ENCODE measurements around the gene MIOS.
"Not testable (repeated sequence)": the region's sequence is repeated elsewhere in the genome, so short reads cannot be mapped to it uniquely, and the experiment has no call there.

The MIOS gene

DNA sequence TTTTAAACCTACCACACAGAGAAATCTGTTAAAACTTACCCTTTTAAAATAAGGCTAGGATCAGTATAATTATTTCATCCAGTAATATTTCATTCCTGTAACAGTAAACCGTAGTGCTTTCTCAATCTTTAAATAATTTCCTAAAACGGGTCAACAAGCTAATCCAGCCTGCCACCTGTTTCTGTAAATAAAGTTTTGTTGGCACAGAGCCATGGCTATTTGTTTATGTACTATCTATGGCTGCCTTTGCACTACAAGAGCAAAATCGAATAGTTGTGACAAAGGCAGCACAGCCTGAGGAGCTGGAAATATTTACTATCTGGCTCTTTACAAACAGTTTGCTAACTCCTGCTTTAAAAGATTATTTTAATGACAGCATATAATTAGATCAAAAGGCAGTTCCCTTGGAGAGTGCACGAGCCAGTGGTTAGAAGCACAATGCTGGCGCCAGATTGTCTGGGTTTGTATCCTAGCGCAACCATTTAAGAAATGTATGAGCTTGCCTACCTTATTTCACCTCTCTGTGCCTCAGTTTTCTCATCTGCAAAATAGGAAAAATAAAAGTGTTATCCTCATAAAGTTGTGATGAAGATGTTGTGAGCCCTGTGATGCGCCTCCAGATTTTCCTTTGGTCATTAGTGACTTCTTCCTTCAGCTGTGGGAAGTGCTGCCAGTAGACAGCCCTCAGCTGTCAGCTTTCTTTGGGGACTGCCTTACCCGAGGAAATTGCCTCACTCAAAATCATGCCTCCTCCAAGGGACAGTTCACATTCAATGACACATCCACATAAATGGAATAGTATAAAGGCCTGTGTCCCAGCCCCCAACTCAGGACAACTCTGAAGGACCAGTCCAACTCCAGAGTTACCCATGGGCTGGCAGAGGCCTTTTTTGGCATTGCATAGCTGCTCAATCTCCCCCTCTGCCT is 11.8 kb upstream of the MIOS start:
- DNase-seq (ENCODE audit: low read depth, low spot score): no peak

DNA sequence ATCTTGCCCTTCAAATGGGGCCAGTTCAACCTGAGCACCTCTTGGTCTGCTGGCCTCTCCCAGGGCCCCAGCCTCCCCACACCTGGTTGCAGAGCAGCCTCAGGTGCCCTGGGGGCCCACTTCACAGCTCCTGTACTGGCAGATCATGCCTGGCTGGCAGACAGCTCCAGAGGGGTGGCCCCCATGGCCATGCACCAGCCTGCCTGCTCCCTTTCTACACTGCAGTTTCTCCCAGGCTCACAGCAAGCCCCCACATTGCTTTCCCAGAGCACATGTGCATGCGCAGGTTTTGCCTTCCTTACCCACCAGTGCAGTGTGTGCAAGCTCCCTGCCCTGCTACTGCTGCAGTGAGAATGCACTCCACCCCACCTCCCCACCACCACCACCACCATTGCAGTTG is 9.8 kb upstream of the MIOS start:
- DNase-seq (ENCODE audit: low read depth, low spot score): no peak

DNA sequence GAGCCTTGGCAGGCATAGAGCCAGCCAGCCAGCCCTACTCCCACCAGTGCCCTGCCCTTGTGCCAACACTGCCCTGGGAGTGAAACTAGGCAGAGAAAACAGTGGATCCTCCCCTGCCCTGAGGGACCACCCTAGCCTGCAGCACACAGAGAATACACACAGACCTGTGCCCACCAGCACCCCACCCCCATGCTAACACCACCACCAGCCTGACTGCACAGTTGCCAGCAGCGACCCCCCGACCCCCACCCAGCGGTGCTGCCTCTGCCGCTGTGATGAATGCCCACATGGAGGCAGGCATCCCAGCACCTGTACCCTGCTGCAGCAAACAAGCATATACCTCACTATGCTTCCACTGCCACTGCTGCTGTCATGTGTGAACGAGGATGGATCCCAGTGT is 9.4 kb upstream of the MIOS start:
- DNase-seq (ENCODE audit: low read depth, low spot score): no peak

DNA sequence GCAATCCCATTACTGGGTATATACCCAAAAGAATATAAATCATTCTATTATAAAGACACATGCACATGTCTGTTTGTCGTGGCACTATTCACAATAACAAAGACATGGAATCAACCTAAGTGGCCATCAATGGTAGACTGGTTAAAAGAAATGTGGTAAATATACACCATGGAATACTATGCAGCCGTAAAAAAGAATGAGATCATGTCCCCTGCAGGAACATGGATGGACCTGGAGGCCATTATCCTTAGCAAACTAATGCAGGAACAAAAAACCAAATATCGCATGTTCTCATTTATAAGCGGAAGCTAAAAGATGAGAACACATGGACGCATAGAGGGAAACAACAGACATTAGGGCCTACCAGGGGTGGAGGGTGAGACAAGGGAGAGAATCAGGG is 5.1 kb upstream of the MIOS start:
- DNase-seq (ENCODE audit: low read depth, low spot score): not testable (repeated sequence)

DNA sequence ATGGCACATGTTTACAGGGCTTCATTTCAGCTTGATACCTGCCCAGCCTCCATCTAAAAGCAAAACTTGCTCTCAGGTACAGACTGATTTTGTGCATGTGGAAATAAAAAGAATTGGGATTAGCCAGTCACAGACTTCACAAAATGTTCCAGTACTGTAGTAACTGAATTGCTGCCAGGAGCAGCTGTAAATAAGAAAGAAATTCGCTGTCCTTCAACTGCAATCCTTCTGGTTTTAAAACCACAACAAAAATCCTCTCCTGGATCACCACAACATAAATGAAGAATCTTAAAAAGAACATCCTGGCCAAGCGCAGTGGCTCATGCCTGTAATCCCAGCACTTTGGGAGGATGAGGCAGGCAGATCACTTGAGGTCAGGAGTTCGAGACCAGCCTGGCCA is 3.9 kb upstream of the MIOS start:
- DNase-seq (ENCODE audit: low read depth, low spot score): no peak

DNA sequence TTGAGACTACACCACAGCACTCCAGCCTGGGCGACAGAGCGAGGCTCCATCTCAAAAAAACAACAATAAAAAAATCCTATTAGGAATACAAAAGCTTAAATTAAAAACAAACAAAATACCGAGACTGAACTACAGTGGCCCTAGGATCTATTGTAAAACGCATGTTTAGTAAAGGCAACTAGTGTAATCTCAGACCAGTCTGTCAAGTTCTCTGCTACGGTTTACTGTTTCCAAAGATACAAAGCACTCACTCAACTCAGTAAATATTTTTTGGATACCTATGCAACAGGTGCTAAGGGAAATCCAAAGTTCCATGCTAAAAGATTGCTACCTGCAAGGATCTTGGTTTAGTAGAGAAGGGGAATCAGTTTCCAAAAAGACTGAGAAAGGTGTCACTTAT is 3.4 kb upstream of the MIOS start:
- no peak for DNase-seq (ENCODE audit: low read depth, low spot score)

DNA sequence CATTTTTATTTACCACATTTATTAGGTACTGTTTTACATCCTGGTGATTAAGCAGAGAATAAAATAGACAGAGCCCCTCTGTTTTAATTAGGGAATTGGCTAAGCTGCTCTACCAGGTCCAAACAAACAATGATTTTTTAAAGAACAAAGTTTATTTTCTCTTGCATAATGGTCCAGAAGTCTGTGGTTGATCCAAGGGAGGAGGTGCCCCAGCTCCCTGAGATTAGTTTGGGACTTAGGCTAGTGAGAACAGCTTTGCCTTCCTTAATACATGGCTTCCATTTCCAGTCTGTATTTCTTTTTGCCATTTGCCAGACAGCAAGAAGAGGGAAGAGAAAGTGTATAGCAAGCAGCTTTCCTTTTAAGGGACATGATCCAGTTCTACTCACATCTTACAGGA is 2.9 kb upstream of the MIOS start:
- no peak for DNase-seq (ENCODE audit: low read depth, low spot score)

DNA sequence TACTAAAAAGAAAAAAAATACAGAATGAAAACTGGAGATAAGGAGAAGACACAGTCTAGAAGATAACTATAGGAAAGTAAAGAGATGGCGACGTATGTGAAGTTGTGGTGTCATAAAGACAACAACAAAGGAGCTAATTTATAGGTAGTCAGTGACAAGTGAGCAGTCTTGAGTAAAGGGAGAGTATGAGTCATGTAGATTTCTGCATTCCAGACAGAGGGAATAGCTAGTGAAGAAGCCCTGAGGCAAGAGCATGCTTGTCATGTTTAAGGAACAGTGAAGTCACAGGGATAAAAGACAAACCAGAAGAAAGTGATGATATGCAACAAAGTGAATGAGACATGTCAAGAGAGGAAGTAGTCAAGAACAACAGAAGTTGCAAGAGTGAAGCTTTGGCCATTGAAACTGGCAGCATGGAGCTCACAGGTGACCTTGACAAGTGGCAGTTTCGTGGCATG is 2.3 kb upstream of the MIOS start:
- DNase-seq (ENCODE audit: low read depth, low spot score): no peak

DNA sequence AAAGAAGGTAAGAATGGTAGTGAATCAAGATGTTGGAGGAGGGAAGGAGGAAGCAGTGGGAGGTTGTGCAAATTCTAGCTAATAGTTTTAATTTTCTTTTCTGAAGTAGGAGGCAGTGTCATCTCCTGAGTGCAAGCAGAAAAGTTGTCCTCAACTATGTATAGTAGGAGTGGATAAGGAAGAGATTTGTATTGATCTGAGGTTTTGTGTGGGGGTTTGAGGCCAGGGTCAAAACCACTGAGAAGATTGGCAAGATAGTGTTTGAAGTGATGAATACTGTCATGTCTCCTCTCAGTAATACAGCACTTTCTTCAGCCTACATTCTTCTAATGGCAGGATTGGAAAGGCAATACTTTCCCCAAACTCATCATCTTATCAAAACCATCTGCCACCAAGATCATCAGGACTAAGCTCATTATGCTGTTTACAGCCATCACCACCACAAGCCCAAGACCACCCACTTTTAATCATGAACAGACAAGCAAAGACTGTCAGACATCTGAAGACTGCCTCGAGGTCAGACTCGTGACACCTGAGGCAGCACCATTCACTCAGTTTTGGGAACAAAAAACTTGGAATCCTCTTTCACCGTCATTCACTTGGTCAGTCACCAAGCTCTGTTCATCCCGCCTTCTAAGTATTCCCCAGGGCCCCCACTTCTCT is 1.5 kb upstream of the MIOS start:
- DNase-seq (ENCODE audit: low read depth, low spot score): no peak

DNA sequence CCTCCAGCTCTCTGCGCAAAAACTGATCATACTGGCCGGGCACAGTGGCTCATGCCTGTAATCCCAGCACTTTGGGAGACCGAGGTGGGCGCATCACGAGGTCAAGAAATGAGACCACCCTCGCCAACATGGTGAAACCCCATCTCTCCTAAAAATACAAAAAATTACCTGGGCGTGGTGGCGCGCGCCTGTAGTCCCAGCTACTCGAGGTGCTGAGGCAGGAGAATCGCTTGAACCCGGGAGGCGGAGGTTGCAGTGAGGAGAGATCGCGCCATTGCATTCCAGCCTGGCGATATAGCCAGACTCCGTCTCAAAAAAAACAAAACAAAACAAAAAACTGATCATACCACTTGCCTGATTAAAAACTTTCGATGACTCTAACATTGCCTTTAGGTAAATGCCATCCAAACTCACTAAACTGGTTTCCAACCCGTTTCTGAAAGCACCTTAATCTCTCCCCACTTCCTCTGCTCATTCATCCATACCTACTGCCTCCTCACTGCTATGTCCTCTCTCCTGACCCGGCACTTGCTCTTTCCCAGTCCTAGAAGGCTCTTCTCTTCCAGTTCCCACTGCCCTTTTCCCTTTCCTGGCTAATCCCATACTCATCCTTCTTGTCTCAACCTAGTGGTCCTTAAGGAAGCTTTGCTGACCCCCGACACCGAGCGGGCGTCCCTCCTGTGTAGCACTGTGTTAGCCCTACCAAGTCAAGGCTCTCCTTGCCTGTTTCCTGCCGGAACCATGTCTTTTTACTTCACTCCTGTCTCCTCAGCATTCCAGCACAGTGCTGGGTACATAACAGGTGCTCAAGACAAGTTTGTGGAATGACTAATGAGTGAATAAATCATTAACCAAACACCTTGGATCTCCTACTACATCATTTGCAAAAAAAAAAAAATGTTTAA is 686 bp upstream of the MIOS start:
- no peak for DNase-seq (ENCODE audit: low read depth, low spot score)

DNA sequence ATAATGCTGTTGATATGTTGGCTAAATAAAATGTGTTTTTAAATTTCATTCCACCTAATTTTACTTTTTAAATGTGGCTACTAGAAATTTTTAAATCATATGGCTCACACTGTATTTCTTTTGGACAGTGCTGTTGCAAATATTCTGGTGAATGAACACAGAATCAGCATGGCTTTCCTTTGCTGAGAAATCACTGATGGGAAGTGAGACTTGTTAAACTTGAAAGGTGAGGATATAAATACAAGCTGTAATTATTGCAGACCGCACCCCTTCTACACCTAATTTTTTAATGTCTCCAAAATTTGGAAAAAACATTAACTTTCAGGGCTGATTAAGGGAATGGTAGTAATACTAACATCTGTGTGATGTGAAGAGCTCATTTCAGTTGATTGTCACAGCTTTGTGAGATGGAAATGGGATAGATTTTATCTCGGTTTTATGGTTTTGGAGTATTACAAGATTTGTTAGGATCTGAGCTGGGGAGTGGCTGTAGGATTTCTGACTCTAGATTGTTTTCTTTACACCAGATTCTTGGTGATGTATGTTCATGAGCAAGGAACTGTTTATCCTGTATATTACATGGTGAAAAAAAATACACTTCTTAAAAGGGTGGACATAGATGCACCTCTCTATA is 1.3 kb downstream of the MIOS start:
- DNase-seq (ENCODE audit: low read depth, low spot score): no peak

DNA sequence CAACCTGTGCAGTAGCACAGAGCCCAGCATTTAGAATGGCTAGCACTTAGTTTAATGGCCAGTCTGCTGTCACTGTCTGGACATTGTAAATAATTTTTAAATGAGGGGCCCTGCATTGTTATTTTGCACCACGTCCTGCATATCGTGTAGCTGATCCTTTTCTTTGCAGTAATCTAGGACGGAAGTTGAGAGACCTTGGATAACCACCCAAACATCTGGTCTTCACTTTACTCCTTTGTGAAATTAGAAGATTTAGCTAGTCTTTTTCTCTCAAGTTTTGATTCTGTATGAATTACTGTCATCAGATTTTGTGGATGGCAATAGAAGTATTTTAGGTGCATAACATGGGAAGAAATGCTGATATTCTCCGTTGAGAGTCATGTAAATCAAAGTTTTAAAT is 1.9 kb downstream of the MIOS start:
- no peak for DNase-seq (ENCODE audit: low read depth, low spot score)

DNA sequence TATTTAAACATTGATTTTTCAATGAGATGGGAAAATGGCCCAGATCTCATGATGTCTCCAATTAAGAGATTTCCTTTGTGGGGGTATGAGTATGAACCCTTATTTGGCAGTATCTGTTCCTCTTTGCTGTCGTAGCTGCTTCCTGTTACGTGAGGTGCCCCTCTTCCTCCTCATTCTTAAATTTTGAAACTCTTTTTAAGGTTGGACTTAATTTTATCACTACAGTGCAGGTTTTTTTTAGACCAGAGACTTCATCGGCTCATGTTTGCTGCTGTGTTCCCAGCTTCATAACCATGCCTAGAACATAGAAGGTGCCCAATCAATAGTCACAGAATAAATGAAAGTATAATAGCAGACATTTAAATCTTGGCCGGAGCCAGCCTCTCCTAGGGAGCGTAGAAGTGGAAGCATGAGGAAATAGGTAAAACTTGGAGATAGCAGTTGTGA is 2.4 kb downstream of the MIOS start:
- DNase-seq (ENCODE audit: low read depth, low spot score): no peak

DNA sequence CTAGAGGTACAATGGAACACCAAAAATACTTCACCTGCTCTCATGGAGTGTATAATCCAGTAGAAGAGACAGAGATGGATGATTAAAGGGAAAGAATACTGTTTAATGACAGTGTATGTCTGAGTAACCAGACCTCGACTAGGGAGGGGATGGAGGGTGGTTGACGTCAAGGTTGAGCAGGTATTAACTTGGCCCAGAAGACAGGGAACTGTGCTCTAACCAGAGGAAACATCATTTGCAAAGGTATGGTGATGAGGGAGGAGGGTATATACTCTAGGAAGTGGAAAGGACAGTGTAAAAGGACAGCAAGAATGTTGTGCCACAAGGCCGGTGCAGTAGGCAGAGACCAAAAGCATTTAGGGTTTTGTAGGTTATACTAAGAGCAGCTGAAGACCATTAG is 2.9 kb downstream of the MIOS start:
- DNase-seq (ENCODE audit: low read depth, low spot score): no peak

DNA sequence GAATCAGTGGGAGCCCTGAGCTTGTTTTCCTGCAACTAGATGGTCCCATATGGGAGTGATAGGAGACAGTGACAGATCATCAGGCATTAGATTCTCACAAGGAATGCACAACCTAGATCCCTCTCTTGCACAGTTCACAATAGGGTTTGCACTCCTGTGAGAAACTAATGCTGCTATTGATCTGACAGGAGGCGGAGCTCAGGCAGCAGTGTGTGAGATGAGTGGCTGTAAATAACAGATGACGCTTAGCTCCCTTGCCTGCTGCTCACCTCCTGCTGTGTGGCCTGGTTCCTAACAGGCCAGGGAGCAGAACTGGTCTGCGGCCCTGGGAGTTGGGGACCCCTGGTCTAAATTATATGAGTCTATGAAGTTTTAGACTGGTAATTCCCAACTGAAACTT is 3.9 kb downstream of the MIOS start:
- DNase-seq (ENCODE audit: low read depth, low spot score): no peak

DNA sequence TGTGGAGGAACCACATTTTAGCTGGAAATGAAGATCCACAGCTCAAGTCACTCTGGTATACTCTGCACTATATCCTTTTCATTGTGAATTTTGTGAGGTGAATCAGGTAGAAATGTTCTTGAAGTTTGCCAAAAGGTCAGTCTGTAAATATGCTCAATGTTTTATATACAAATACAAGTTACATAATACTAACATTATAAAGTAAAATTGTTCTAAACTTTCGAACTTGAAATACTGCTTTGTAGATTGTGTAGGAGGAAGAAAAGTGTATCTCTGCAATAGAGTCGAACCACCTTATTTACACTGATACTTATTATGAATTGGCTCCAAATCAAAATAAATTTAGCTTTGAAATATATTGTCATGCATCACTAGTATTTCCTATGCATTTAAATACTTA is 7.0 kb downstream of the MIOS start:
- no peak for DNase-seq (ENCODE audit: low read depth, low spot score)

DNA sequence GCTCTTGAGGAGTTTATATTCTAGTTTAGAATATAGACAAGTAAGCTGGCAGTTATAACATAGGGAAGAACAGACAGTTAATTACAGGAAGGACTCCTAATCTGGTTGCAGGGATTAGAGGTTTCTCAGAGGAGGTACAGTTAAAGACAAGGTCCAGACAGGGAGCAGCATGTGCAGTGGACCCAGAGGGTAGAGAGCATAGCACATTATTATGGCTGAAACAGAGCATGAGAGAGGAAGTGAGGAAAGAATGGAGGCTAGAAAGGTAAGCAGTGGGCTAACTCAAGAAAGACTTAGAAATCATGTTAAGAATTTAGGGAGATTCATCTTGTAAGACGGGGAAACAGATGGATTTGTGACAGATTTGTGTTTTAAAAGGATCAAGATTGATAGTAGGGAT is 9.7 kb downstream of the MIOS start:
- DNase-seq (ENCODE audit: low read depth, low spot score): no peak

DNA sequence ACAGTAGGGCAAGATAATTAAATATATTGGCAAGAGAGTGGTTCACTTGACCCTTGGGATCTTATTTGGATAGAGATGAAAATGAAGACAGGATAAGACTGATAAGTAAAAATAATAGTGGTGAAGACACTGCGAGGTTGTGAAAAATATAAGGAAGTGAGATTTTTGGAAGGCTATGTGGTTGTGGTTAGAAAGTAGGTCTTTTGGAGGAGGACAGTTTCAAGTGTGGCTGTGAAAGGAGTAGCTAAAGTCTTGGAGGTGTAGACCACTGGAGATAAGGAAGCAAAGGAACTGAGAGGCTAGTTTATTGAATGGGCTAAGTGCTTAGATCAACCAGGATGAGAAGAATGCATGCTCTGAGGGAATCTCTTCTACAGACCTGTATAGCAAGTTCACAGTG is 11.2 kb downstream of the MIOS start:
- DNase-seq (ENCODE audit: low read depth, low spot score): no peak

DNA sequence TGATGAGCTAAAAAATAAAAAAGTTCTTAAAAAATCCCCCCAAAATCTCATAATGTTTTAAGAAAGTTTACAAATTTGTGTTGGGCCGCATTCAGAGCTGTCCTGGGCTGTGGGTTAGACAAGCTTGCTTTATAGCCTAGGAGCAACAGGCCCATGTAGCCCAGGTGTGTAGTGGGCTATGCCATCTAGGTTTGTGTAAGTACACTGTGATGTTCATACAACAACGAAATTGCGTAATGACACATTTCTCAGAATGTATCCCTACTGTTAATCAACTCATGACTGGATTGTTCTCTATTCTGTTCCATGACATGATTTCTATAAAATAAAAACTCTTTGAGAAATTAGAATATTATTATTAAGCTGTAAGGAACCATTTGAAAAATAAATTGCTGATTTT is 13.0 kb downstream of the MIOS start:
- DNase-seq (ENCODE audit: low read depth, low spot score): no peak

DNA sequence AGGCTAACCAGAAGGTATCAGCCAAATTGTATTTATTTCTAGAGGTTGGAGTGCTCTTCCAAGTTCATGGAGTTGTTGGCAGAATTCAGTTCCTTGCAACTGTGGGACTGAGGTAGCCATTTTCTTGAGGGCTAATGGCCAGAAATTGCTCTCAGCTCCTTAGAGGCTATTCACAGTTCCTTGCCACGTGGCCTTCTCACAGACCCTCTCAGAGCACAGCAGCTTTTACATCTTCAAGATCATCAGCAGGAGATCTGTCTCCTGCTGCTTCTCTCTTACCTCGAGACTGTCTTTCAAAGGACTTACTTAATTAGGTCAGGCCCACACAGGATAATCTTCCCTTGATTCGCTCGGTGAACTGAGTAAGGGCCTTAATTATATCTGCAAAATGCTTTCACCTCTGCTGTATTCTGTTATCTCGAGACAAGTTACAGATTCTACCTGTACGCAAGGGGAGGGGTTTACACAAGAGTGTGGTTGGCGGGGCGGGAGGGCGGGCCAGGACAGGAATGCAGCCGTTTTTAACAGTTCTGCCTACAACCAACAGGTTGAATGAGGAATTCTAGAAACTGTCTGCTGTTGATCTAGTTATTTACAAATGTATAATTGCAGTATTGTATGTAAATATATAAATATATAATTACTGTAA is 15.0 kb downstream of the MIOS start:
- no peak for DNase-seq (ENCODE audit: low read depth, low spot score)

DNA sequence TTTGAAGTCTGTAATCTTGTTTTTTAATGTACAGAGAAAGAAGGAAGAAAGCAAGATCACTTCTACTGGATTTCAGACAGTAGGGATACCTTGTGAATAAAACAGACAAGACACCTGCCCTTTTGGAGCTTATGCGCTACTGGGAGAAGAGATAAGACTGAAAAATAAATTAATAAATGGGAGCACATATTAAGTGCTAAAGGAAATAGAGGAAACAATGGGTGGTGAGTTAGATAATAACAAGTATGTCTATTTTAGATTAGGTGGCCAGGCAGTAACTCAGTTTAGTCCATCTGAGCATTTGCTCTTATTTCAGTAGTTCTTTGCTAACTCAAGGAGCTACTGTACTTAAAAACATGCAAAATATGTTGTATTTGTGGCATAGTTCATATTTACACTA is 15.9 kb downstream of the MIOS start:
- no peak for DNase-seq (ENCODE audit: low read depth, low spot score)
